HG03354 (cell line): Measurements from ENCODE around the gene PAK6.

ENCODE experiments used
- ATAC-seq: cut with Tn5 transposase; IDR thresholded peaks from one replicate; pipeline ENCODE4 v1.9.1; 2021; ENCODE audit warnings: mild to moderate bottlenecking; ENCODE audit not compliant: unreplicated experiment, poor library complexity, severe bottlenecking

The PAK6 gene

DNA sequence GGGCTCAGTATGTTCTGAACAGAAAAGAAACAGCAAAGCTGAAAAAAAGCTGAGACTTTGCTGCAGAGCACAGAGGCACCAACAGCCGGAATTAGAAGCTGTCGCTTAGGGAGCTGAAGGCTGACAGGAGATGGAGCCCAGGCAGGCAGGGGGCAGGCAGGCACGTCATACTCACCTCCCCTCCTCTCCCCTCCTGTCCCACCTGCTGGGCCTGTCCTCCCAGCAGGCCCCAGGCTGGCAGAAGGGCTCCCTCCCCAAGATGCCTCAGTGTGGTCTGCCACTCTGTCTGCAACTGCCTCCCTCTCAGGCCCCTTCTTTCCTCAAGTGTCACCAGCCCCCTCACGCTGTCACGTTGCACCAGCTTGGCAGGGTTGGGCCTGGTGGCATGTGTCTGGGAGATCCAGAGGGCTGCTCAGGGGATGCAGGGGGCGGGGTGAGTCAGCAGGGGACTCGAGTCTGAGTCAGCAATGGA lies 47.2 kb downstream of the PAK6 start:
- no peak for ATAC-seq

DNA sequence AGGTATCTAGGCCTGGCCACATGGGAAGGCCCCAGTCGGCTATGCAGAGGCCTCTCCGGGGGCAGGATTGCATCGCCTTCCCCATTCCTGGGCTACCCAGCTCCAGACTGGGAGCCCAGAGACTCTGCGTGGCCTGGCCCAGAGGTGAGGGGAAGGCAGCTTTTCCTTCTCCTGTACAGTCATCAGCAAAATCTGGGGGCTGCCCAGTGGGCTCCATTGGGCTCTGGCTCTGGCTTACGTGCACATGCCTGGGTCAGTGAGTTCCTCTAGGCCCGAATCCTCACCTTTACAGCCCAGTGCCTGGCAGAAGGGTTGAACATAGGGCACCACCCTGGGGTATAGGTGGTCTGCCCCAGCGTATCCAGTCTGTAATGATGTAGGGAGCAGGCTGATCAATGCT lies 47.9 kb downstream of the PAK6 start:
- no peak for ATAC-seq

GRCh38 chr15:40287505-40287904 lies 48.6 kb downstream of the PAK6 start:
- ATAC-seq: no peak

- ATAC-seq: no peak
These were observed 49.1 kb downstream of the PAK6 start for GRCh38 chr15:40287968-40288367.

GRCh38 chr15:40289140-40289775 lies 50.4 kb downstream of the PAK6 start:
- no peak for ATAC-seq

DNA sequence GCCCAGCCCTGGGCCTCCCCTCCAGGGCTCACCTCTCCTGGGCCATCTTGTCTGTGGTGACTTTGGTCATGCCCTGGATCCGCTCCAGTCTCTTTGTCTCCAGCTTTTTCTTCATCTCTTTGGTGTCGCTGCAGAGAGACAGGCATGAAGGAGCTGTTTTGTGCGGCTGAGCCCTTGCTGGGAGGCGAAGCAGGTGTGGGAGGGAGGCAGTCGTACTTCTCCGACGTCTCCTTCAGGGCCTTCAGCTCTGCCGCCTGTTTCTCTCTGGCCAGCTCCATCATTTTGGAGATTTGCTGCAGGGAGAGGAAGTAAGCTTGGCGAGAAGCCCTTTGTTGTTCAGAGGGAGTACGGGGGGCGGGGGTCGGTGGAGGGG lies 51.7 kb downstream of the PAK6 start:
- ATAC-seq: no peak

- no peak for ATAC-seq
These were observed 52.2 kb downstream of the PAK6 start for GRCh38 chr15:40290918-40291574.

DNA sequence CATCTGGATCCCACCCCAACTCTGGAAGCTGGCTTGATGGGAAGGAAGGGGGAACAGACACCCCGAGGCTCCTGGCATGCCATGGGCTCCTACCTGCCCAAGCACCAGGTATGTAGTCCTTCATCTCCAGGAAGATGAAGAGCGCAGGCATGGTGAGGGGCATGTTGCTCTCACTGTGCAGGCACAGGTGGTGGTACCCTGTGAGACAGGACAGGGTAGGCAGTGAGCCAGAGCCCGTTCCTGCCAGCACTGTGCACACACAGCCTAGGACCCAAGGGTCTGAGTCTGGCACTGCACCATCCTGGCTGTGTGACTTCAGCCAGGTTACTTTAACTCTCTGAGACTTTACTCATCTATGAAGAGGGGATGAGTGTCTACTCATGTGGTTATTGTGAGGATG lies 53.4 kb downstream of the PAK6 start:
- ATAC-seq: no peak

- no peak for ATAC-seq
These were observed 54.1 kb downstream of the PAK6 start for GRCh38 chr15:40293006-40293405.

DNA sequence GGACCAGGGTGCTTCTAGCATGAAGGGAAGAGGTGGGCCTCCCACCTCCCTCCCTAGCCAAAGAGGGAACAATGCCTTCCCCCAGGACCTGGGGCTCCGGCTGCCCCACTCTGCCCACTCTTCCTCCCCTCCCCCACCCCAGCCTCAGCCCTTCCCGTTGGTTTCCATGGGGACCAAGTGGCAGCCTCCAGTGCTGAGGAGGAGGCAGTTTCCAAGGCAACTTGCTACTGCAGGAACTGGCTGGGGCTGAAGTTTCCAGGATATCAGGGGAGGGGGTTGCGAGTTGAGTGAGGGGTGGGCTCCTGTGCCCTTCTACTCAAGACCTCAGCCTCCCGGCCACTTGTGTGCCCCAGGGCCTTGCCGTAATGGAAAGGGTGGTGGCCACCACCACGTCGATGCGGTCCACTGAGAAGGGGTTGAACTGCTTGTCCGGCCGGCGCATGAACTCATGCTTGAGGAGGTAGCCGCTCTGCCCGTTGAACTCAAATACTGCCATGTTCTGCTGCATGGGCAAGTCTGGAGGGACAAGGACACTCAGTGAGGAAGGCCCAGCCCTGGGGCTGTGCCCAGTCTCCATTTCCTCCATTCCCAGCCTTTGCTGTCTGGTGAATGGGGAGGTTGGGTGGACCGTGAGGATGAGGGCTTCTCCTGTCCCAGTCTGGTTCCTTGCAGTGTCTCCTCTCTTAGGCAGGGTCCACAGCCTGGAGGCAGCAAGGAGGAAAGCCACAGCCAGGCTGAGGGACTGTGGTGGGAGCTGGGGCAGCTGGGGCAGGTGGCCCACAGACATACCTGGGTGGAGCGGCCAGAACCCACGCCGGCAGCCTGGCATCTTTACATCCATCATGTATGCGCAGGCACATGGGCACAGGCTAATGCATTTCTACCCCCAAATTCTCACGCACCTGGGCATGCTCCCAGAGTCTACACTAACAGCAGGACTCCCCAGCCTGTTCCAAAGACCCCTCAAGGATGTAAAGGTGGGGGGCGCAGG lies 55.3 kb downstream of the PAK6 start:
- ATAC-seq: no peak

GRCh38 chr15:40295297-40295696 lies 56.4 kb downstream of the PAK6 start:
- ATAC-seq: no peak

DNA sequence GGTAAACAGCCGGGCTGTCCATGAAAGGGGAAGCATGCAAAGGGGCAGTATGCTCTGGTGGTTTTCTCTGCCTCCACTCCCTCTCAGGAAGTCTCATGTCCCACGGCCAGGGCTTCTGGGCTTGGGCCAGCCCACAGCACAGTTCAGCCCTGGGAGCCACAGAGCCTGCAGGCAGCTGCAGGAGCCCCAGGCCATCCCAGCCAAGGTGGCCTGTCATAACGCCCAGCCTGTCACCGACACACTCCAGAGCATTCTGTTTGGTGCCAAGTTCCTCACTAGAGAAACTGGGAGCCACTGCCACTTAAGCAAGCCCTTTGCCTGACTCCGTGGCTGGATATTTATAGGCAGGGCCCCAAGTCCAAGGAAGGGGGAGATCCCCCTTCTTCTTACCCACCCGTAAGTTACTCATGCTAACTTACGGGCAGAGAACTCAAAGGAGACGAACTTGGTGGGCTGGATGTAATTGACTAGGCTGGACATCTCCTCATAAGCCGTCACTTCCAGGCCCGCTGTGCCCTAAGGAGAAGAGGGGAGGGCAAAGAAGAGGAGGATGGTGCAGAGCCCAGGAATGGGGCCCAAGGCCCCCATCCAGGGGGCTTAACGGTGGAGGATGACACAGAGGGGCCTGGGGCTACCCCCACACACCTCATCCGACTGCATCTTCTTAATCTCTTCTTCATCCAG lies 57.2 kb downstream of the PAK6 start:
- no peak for ATAC-seq

GRCh38 chr15:40296561-40297230 lies 57.8 kb downstream of the PAK6 start:
- no peak for ATAC-seq

DNA sequence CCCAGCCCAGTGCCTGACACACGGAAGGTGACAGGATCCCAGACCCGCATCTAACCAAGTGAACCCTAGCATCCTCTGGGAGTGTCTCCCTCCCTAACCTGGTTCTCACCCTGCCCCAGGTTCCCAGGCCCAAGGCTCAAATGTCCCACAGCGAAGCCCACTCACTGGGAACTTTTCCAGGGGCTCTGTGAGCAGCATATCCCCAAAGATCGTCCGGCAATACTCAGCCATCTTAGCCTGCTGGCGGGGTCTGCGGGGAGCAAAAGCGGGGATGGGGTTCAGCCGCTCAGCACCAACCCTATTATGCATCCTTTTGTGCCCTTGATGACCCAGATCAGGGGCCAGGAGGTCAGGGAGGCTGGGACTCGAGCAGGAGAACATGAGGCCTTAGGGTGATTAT lies 58.5 kb downstream of the PAK6 start:
- no peak for ATAC-seq

GRCh38 chr15:40298216-40298935 lies 59.5 kb downstream of the PAK6 start:
- no peak for ATAC-seq

DNA sequence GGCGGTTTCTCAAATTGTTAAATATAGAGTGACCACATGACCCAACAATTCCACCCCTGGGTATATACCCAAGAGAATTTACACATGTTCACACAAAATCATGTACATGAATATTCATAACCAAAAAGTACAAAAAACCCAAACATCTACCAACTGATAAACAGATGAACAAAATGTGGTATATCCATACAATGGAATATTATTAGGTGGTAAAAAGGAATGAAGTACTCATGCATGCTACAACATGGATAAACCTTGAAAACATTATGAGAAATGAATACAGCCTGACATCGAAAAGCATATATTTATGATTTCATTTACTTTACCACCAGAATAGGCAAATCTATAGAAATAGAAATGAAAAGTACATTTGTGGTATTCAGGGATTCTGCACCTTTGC lies 61.5 kb downstream of the PAK6 start:
- ATAC-seq: no peak

DNA sequence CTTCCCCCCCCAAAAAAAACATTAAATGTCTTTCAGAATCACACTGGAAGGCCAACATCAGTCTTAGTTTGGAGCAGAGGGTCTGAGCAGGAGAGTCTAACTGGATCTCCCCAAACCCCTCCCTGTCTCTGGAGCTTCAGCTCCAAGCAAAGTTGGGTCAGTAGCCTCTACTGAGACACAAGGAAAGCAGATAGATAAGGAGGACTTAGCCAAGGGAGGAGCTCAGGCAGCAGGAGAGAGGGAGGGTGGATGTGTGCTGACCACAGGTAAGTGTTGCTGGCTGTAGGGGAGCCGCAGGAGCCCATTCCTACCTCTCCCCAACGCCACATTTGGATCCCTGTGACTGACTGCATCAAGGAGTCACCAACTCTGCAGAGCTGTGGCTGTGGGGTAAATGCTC lies 61.9 kb downstream of the PAK6 start:
- no peak for ATAC-seq

GRCh38 chr15:40301467-40302179 lies 62.8 kb downstream of the PAK6 start:
- no peak for ATAC-seq
